ENCODE results near the gene PTBP3.
"Not testable (repeated sequence)": the region's sequence is repeated elsewhere in the genome, so short reads cannot be mapped to it uniquely, and the experiment has no call there.

DNA sequence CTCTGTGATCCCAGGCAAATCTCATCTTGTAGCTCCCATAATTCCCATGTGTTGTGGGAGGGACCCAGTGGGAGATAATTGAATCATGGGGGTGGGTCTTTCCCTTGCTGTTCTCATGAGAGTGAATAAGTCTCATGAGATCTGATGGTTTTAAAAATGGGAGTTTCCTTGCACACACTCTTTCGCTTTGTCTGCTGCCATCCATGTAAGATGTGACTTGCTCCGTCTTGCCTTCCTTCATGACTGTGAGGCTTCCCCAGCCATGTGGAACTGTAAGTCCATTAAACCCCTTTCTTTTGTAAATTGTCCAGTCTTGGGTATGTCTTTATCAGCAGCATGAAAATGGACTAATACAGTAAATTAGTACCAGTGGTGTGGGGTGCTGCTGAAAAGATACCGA, 31.8 kb upstream of the PTBP3 start:
- TF ChIP-seq, protein P1, sequence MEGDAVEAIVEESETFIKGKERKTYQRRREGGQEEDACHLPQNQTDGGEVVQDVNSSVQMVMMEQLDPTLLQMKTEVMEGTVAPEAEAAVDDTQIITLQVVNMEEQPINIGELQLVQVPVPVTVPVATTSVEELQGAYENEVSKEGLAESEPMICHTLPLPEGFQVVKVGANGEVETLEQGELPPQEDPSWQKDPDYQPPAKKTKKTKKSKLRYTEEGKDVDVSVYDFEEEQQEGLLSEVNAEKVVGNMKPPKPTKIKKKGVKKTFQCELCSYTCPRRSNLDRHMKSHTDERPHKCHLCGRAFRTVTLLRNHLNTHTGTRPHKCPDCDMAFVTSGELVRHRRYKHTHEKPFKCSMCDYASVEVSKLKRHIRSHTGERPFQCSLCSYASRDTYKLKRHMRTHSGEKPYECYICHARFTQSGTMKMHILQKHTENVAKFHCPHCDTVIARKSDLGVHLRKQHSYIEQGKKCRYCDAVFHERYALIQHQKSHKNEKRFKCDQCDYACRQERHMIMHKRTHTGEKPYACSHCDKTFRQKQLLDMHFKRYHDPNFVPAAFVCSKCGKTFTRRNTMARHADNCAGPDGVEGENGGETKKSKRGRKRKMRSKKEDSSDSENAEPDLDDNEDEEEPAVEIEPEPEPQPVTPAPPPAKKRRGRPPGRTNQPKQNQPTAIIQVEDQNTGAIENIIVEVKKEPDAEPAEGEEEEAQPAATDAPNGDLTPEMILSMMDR (IDR thresholded peaks at IDR 0.05): not testable (repeated sequence)
- not testable (repeated sequence) for TF ChIP-seq POLR2A (IDR thresholded peaks at IDR 0.05)

Measured in vagina (tissue), 2 donors.